Measurements from ENCODE around the gene MAFG. TPM values are rescaled to one million over a fixed set of nuclear protein-coding genes. Genes with fewer than 3 reads are reported as not detected.

The MAFG gene
- total and polyA plus RNA-seq, 2 of the 13 experiments (the other 11 are each of a cell fraction or from before 2014, with no cell fraction given), result 14.5 to 20.0 TPM

DNA sequence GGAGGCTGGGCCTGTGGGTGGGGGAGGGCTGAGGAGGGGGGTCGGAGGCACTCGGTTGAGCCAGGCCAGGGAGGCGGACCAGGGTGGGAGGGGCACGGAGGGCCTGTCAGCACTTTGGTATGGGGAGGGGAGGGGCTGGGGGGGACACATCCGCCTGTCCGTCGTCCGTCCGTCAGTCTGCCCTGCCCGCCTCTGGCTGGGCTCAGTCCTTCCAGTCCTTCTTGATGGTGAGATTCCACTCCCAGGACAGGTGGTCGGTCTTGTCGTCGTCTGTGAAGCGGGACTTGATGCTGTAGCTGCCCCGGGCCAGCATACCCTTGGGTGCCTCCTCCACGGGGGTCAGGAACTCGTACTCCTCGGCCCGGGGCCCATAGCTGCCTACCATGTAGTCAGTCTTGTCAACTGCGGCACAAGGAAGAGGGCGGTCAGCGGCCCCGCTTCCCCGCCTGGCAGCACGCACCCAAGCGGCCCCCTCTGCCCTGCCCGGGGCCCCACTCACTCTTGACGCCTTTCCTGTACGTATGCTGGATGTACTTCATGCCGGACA lies 58.8 kb downstream of the MAFG start (continued):
- TF ChIP-seq RBM22 (optimal IDR thresholded peaks at IDR 0.05; ENCODE audit: low read length) (peak; percentile 85), SRF (IDR thresholded peaks at IDR 0.05; ENCODE audit: low read depth, low read length) (no peak; the same call in 1 of the 2 replicates), ZNF264 (CRISPR knock-in tag; IDR thresholded peaks at IDR 0.05) (no peak), ZNF430 (CRISPR knock-in tag; IDR thresholded peaks at IDR 0.05) (no peak), CEBPZ (IDR thresholded peaks at IDR 0.05; ENCODE audit: low read length) (no peak), ZSCAN9 (CRISPR knock-in tag; IDR thresholded peaks at IDR 0.05; ENCODE audit: borderline replicate concordance) (no peak), MED13 (CRISPR knock-in tag; IDR thresholded peaks at IDR 0.05) (peak; percentile 7; the same call in 1 of the 2 replicates), RFX1 (IDR thresholded peaks at IDR 0.05) (no peak), SIN3B (IDR thresholded peaks at IDR 0.05; ENCODE audit: low read length) (no peak), RERE (CRISPR knock-in tag; IDR thresholded peaks at IDR 0.05; ENCODE audit: low read depth) (no peak), HMGXB4 (CRISPR knock-in tag; IDR thresholded peaks at IDR 0.05; ENCODE audit: borderline replicate concordance in 1 of 2, low read depth in 1 of 2) (no peak)
- TF ChIP-seq, protein P1, sequence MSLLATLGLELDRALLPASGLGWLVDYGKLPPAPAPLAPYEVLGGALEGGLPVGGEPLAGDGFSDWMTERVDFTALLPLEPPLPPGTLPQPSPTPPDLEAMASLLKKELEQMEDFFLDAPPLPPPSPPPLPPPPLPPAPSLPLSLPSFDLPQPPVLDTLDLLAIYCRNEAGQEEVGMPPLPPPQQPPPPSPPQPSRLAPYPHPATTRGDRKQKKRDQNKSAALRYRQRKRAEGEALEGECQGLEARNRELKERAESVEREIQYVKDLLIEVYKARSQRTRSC (CRISPR knock-in tag; IDR thresholded peaks at IDR 0.05; ENCODE audit: low read depth), result 0 out of 2 replicates have a peak, but pooled peaks have one; percentile 6
- TF ChIP-seq, protein P2, sequence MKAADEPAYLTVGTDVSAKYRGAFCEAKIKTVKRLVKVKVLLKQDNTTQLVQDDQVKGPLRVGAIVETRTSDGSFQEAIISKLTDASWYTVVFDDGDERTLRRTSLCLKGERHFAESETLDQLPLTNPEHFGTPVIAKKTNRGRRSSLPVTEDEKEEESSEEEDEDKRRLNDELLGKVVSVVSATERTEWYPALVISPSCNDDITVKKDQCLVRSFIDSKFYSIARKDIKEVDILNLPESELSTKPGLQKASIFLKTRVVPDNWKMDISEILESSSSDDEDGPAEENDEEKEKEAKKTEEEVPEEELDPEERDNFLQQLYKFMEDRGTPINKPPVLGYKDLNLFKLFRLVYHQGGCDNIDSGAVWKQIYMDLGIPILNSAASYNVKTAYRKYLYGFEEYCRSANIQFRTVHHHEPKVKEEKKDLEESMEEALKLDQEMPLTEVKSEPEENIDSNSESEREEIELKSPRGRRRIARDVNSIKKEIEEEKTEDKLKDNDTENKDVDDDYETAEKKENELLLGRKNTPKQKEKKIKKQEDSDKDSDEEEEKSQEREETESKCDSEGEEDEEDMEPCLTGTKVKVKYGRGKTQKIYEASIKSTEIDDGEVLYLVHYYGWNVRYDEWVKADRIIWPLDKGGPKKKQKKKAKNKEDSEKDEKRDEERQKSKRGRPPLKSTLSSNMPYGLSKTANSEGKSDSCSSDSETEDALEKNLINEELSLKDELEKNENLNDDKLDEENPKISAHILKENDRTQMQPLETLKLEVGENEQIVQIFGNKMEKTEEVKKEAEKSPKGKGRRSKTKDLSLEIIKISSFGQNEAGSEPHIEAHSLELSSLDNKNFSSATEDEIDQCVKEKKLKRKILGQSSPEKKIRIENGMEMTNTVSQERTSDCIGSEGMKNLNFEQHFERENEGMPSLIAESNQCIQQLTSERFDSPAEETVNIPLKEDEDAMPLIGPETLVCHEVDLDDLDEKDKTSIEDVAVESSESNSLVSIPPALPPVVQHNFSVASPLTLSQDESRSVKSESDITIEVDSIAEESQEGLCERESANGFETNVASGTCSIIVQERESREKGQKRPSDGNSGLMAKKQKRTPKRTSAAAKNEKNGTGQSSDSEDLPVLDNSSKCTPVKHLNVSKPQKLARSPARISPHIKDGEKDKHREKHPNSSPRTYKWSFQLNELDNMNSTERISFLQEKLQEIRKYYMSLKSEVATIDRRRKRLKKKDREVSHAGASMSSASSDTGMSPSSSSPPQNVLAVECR (CRISPR knock-in tag; IDR thresholded peaks at IDR 0.05; ENCODE audit: borderline replicate concordance), result no peak

All from HepG2 (cell line).